ENCODE measurements around the gene ACSF3.

DNA sequence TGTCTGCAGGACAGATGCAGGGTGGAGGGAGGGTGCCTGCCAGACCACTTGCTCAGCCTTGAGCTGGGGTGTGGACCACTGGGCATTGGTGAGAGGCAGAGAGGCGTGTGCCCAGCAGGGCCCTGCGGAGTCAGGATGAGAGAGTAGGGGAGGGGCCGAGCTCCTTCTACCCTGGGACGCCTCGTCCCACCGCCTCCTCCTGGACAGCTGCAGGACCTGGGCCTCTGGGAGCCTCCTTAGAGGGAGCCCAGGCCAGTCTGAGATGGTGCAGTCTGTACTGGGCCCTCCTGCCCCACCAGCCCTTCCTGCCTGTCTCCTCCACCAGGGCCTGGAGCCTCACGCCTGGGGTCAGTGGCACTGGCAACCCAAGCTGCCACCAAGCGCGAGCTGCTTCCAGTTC is 35.9 kb upstream of the ACSF3 start:
- TF ChIP-seq, protein P1, sequence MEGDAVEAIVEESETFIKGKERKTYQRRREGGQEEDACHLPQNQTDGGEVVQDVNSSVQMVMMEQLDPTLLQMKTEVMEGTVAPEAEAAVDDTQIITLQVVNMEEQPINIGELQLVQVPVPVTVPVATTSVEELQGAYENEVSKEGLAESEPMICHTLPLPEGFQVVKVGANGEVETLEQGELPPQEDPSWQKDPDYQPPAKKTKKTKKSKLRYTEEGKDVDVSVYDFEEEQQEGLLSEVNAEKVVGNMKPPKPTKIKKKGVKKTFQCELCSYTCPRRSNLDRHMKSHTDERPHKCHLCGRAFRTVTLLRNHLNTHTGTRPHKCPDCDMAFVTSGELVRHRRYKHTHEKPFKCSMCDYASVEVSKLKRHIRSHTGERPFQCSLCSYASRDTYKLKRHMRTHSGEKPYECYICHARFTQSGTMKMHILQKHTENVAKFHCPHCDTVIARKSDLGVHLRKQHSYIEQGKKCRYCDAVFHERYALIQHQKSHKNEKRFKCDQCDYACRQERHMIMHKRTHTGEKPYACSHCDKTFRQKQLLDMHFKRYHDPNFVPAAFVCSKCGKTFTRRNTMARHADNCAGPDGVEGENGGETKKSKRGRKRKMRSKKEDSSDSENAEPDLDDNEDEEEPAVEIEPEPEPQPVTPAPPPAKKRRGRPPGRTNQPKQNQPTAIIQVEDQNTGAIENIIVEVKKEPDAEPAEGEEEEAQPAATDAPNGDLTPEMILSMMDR (IDR thresholded peaks at IDR 0.05) = no peak
- TF ChIP-seq POLR2A (IDR thresholded peaks at IDR 0.05) = no peak
- no peak for TF ChIP-seq POLR2AphosphoS5 (IDR thresholded peaks at IDR 0.05)
- no peak for TF ChIP-seq EP300 (IDR thresholded peaks at IDR 0.05)

Measured in sigmoid colon (tissue), 4 donors.